Osteocyte (in vitro differentiated cells): Measurements from ENCODE around the gene CADM1. TPM values are rescaled to one million over a fixed set of nuclear protein-coding genes. Genes with fewer than 3 reads are reported as not detected.

ENCODE experiments used
- DNase-seq: peaks from one replicate; pipeline ENCODE4 v3.0.0; 2021; ENCODE audit warnings: mixed read lengths; ENCODE audit not compliant: unreplicated experiment; ENCODE audit errors: extremely low spot score
- H3K27ac Mint-ChIP-seq: one replicate; pipeline ENCODE4 v1.8.0; 2021; ENCODE audit warnings: mild to moderate bottlenecking, mixed read lengths; ENCODE audit not compliant: unreplicated experiment
- H3K27me3 Mint-ChIP-seq: one replicate; pipeline ENCODE4 v1.8.0; 2021; ENCODE audit warnings: mixed read lengths; ENCODE audit not compliant: unreplicated experiment
- H3K36me3 Mint-ChIP-seq: one replicate; pipeline ENCODE4 v1.8.0; 2021; ENCODE audit warnings: mixed read lengths; ENCODE audit not compliant: unreplicated experiment
- H3K4me1 Mint-ChIP-seq: one replicate; pipeline ENCODE4 v1.8.0; 2021; ENCODE audit warnings: mixed read lengths; ENCODE audit not compliant: unreplicated experiment
- H3K4me3 Mint-ChIP-seq: one replicate; pipeline ENCODE4 v1.8.0; 2021; ENCODE audit warnings: mild to moderate bottlenecking, moderate library complexity, mixed read lengths; ENCODE audit not compliant: unreplicated experiment
- H3K9me3 Mint-ChIP-seq: one replicate; pipeline ENCODE4 v1.8.0; 2021; ENCODE audit warnings: mixed read lengths; ENCODE audit not compliant: unreplicated experiment
- CTCF ChIP-seq: fragments of 200-600 bp; sonication (generic); IDR thresholded peaks from 2 replicates; pipeline ENCODE4 v1.5.0; 2021; ENCODE audit warnings: antibody characterized with exemption, mild to moderate bottlenecking, moderate library complexity
- total RNA-seq: library from RNA; stranded (reverse); gene quantifications from 2 replicates; pipeline ENCODE4 v1.2.1, GENCODE V29; 2021

Gene CADM1
- total RNA-seq, 1 donor from 2014 or later, result 24.2 TPM

GRCh38 chr11:115298300-115299012 lies 205.8 kb downstream of the CADM1 start:
- H3K4me1 Mint-ChIP-seq, result peaks cover 4% of the 10 kb centered on the region
- no peak for DNase-seq
- H3K9me3 Mint-ChIP-seq, result no peaks in the 10 kb centered on the region
- H3K27ac Mint-ChIP-seq, result no peak overlapping the region
- no peaks in the 10 kb centered on the region for H3K36me3 Mint-ChIP-seq
- no peak overlapping the region for H3K4me3 Mint-ChIP-seq
- H3K27me3 Mint-ChIP-seq, result no peaks in the 10 kb centered on the region
- no peak for TF ChIP-seq CTCF

- no peak overlapping the region for H3K4me3 Mint-ChIP-seq
- no peaks in the 10 kb centered on the region for H3K27me3 Mint-ChIP-seq
- H3K9me3 Mint-ChIP-seq, result no peaks in the 10 kb centered on the region
- DNase-seq, result no peak
- peaks cover 4% of the 10 kb centered on the region for H3K4me1 Mint-ChIP-seq
- no peaks in the 10 kb centered on the region for H3K36me3 Mint-ChIP-seq
- TF ChIP-seq CTCF, result no peak
- no peak overlapping the region for H3K27ac Mint-ChIP-seq
Observed at GRCh38 chr11:115297330-115297729, 206.9 kb downstream of the CADM1 start.

- DNase-seq, result no peak
- Mint-ChIP-seq H3K27ac (no peak overlapping the region), H3K27me3 (no peaks in the 10 kb centered on the region), H3K4me1 (peaks cover 9% of the 10 kb centered on the region), H3K9me3 (no peaks in the 10 kb centered on the region), H3K4me3 (no peak overlapping the region), H3K36me3 (no peaks in the 10 kb centered on the region)
- no peak for TF ChIP-seq CTCF
Observed at GRCh38 chr11:115291325-115291724, 212.9 kb downstream of the CADM1 start.

GRCh38 chr11:115290893-115291292 lies 213.3 kb downstream of the CADM1 start:
- Mint-ChIP-seq H3K9me3 (no peaks in the 10 kb centered on the region), H3K4me3 (no peak overlapping the region), H3K36me3 (no peaks in the 10 kb centered on the region), H3K27me3 (no peaks in the 10 kb centered on the region), H3K27ac (no peak overlapping the region), H3K4me1 (peaks cover 11% of the 10 kb centered on the region)
- TF ChIP-seq CTCF, result no peak
- DNase-seq, result no peak

- Mint-ChIP-seq H3K4me1 (peaks cover 11% of the 10 kb centered on the region), H3K36me3 (no peaks in the 10 kb centered on the region), H3K27me3 (no peaks in the 10 kb centered on the region), H3K9me3 (no peaks in the 10 kb centered on the region), H3K4me3 (no peak overlapping the region), H3K27ac (no peak overlapping the region)
- no peak for TF ChIP-seq CTCF
- DNase-seq, result no peak
Observed at GRCh38 chr11:115290479-115290878, 213.7 kb downstream of the CADM1 start.
